ENCODE measurements around the gene NRDC.

Gene NRDC

GRCh38 chr1:51792864-51793263 is 85.7 kb downstream of the NRDC start:
- no peak for DNase-seq
- in situ Hi-C loops (cut with HindIII; ENCODE audit: low pct_ligation_motif_present, low pct_unique_long_range_greater_than_20kb, low sequenced_read_pairs), result no loop called here

DNA sequence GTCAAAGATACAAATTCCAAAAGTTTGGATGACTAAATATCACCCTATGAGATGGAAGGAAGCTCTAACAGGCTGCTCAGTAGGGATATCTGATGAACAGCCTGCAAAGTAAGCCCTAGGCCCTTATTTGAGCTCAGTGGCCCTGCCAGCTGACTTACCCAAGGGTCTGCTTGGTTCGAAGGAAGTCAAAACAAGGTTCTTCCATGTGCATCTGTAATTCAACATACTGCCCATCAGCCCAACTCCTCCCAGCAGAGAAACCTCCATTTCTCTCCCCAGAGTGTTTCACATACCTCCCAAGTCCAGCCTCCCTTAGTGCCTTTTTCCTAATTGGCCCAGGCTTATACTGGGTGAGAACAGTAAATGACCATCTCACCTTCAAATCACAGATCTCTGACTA is 86.6 kb downstream of the NRDC start:
- DNase-seq, result no peak
- in situ Hi-C loops (cut with HindIII; ENCODE audit: low pct_ligation_motif_present, low pct_unique_long_range_greater_than_20kb, low sequenced_read_pairs), result no loop called here

- DNase-seq, result no peak
- in situ Hi-C loops (cut with HindIII; ENCODE audit: low pct_ligation_motif_present, low pct_unique_long_range_greater_than_20kb, low sequenced_read_pairs), result no loop called here
Observed at GRCh38 chr1:51790385-51790784, 88.1 kb downstream of the NRDC start.

GRCh38 chr1:51789342-51789741 is 89.2 kb downstream of the NRDC start:
- no peak for DNase-seq
- in situ Hi-C loops (cut with HindIII; ENCODE audit: low pct_ligation_motif_present, low pct_unique_long_range_greater_than_20kb, low sequenced_read_pairs), result no loop called here

DNA sequence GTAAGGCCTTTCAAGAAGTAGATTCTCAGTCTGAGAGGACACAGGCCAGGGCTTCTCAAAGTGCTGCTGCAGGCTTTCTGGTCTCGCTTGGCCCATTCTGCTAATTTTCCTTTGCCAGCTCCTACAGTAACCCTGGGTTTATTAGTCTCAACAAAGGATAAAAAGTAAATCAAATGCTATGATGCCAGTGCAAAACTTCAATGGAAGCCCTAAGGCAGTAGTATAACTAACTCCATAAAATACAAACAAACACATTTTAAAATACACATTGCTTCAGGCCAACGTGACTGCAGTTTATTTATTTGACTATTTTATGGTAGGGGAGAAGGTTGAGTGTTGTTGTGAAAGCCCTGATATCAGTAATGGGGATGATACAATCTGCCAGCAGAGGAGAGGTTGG is 89.6 kb downstream of the NRDC start:
- no peak for DNase-seq
- in situ Hi-C loops (cut with HindIII; ENCODE audit: low pct_ligation_motif_present, low pct_unique_long_range_greater_than_20kb, low sequenced_read_pairs), result no loop called here

- no peak for DNase-seq
- in situ Hi-C loops (cut with HindIII; ENCODE audit: low pct_ligation_motif_present, low pct_unique_long_range_greater_than_20kb, low sequenced_read_pairs), result no loop called here
Observed at GRCh38 chr1:51784997-51785421, 93.5 kb downstream of the NRDC start.

- in situ Hi-C loops (cut with HindIII; ENCODE audit: low pct_ligation_motif_present, low pct_unique_long_range_greater_than_20kb, low sequenced_read_pairs), result no loop called here
- no peak for DNase-seq
Observed at GRCh38 chr1:51780927-51781326, 97.6 kb downstream of the NRDC start.

GRCh38 chr1:51776408-51776807 is 102.1 kb downstream of the NRDC start:
- DNase-seq, result no peak
- in situ Hi-C loops (cut with HindIII; ENCODE audit: low pct_ligation_motif_present, low pct_unique_long_range_greater_than_20kb, low sequenced_read_pairs), result no loop called here

DNA sequence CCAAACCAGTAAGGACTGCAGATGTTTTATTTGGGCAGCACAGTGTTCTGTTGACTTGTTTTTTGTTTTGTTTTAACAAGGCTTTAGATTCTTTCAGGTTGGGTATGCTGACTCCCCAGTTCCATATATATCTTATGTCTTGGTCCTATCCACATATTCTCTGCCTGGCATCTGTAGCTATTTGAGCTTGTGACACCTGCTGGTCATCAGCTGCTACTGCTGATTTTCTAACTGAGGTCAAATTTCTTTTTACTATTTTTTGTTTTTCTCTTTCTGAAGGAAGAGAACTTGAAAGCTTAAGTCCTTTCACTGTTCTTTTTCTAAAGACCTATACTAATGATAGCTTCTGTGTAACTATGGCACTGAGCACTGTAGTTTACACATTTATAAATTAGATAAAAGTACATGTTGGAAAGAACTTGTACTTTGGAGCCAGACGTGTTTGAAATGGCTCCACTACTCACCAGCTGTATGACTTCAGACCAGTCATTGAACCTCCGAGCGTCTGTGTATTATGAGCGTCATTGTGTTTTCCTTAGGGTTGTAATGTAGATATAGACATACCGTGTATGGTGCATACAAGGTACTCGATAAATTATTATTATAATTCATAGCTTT is 109.4 kb downstream of the NRDC start:
- DNase-seq, result peak; percentile 63
- in situ Hi-C loops (cut with HindIII; ENCODE audit: low pct_ligation_motif_present, low pct_unique_long_range_greater_than_20kb, low sequenced_read_pairs), result no loop called here

DNA sequence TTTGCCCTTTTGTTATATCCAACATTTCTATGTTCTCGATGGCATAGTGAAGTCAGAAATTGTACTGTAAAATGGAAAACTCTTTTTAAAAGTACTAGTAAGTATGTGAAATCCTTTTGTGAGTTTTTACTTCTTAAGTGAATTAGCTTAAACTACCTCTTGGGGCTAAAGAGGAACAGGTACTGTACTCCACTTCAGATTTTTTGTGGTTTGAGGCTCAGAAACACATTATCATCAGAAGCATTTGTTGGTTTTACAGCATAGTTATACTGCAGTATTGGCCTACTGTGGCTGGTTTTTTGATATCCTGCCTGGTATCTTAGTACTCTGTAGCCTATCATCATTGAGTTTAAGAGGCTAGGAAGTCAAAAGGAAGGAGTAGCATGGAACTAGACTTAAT is 117.2 kb downstream of the NRDC start:
- in situ Hi-C loops (cut with HindIII; ENCODE audit: low pct_ligation_motif_present, low pct_unique_long_range_greater_than_20kb, low sequenced_read_pairs), result no loop called here
- no peak for DNase-seq

GRCh38 chr1:51760872-51761271 is 117.7 kb downstream of the NRDC start:
- in situ Hi-C loops (cut with HindIII; ENCODE audit: low pct_ligation_motif_present, low pct_unique_long_range_greater_than_20kb, low sequenced_read_pairs), result no loop called here
- no peak for DNase-seq

DNA sequence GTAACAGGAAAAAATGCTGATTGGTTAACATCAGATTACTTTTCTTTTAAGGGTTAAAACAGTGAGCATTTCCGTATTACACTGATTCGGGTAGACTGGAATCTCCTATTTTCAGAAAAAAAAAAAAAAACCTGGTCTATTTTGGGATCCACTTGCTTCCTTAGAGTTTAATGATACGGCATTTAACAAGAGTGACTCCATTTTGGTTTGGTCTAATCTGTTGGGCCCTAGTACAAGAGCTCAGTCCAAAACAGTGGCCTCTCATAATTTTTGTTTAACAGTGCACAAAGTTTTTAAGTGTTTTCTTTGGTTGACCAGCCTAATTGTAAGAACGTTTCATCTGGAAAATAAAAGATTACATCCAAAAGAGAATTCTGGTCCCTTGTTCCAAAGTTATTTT is 120.2 kb downstream of the NRDC start:
- DNase-seq, result no peak
- in situ Hi-C loops (cut with HindIII; ENCODE audit: low pct_ligation_motif_present, low pct_unique_long_range_greater_than_20kb, low sequenced_read_pairs), result no loop called here

- in situ Hi-C loops (cut with HindIII; ENCODE audit: low pct_ligation_motif_present, low pct_unique_long_range_greater_than_20kb, low sequenced_read_pairs), result no loop called here
- no peak for DNase-seq
Observed at GRCh38 chr1:51756290-51756689, 122.2 kb downstream of the NRDC start.

DNA sequence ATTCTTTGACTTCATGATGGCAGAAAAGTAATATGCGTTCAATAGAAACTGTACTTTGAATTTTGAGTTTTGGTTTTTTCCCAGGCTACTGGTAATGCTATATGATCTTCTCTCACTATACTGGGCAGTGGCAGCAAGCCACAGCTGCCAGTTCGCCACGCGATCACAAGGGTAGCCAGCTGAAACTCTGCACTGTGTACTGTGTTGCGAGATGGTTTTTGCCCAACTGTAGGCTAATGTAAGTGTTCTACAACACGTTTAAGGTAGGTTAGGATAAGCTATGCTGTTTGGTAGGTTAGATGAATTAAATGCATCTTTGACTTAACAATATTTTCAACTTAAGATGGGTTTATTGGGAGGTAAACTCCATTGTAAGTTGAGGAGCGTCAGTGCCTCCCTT is 123.1 kb downstream of the NRDC start:
- in situ Hi-C loops (cut with HindIII; ENCODE audit: low pct_ligation_motif_present, low pct_unique_long_range_greater_than_20kb, low sequenced_read_pairs), result no loop called here

DNA sequence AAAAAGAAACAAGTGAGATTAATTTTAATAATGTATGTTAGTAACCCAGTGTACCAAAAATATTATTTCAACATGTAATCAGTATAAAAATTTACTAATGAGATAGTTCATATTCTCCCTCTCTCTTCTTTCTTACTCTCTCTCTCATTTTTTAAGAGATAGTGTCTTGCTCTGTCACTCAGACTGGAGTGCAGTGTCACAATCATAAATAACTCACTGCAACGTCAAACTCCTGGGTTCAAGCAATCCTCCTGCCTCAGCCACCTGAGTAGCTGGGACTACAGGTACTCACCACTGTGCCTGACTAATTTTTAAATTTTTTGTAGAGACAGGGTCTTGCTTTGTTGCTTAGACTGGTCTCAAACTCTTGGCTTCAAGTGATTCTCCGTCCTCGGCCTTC is 123.9 kb downstream of the NRDC start:
- in situ Hi-C loops (cut with HindIII; ENCODE audit: low pct_ligation_motif_present, low pct_unique_long_range_greater_than_20kb, low sequenced_read_pairs), result no loop called here

More for the DNA sequence above, 123.1 kb downstream of the NRDC start:
- no peak for DNase-seq

GRCh38 chr1:51753969-51754368 is 124.6 kb downstream of the NRDC start:
- in situ Hi-C loops (cut with HindIII; ENCODE audit: low pct_ligation_motif_present, low pct_unique_long_range_greater_than_20kb, low sequenced_read_pairs), result no loop called here
- DNase-seq, result no peak

More for the DNA sequence above, 123.9 kb downstream of the NRDC start:
- no peak for DNase-seq

DNA sequence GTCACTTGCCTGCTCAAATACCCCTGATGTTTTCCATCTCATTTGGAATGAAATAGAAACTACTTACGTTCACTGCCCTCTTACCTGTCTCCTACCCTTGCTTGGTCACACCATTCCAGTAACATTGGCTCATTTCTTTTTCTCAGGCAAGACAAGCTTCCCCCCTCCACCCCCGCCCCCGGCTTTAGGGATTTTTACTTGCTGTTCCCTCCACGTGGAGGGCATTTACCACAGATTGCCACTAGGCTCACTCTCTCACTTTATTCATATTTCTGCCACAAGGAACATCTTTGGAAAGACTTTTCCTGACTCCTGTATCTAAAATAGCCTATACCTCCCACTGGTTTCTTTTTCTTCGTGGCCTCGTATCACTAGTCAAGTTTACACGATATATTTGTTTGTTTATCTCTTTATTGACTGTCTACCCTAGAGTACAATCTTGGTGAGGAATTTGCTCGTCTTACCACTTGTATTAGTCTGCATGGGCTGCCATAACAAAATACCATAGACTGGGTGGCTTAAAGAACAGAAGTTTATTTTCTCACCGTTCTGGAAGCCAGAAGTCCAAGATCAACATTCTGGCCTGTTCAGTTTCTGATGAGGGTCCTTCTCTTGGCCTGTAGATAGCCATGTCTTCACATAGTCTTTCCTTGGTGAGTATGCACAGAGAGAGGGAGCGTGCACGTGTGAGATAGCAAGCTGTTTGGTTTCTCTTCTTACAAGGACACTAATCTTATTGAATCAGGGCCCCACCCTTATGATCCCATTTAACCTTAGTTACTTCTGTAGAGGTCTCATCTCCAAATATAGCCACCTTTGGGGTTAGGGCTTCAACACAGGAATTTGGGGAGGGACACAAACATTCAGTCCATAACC is 126.2 kb downstream of the NRDC start:
- DNase-seq, result no peak
- in situ Hi-C loops (cut with HindIII; ENCODE audit: low pct_ligation_motif_present, low pct_unique_long_range_greater_than_20kb, low sequenced_read_pairs), result no loop called here

GRCh38 chr1:51750729-51751128 is 127.8 kb downstream of the NRDC start:
- no peak for DNase-seq
- in situ Hi-C loops (cut with HindIII; ENCODE audit: low pct_ligation_motif_present, low pct_unique_long_range_greater_than_20kb, low sequenced_read_pairs), result no loop called here

- DNase-seq, result no peak
Observed at GRCh38 chr1:51750218-51750617, 128.3 kb downstream of the NRDC start.

GRCh38 chr1:51749151-51749550 is 129.4 kb downstream of the NRDC start:
- in situ Hi-C loops (cut with HindIII; ENCODE audit: low pct_ligation_motif_present, low pct_unique_long_range_greater_than_20kb, low sequenced_read_pairs), result no loop called here
- DNase-seq, result no peak

More at GRCh38 chr1:51750218-51750617, 128.3 kb downstream of the NRDC start:
- in situ Hi-C loops (cut with HindIII; ENCODE audit: low pct_ligation_motif_present, low pct_unique_long_range_greater_than_20kb, low sequenced_read_pairs), result no loop called here
